GM12878 (cell line): ENCODE data around the gene ANO8.

Experiments
- CTCF ChIP-seq, 3 experiments: IDR thresholded peaks in 2 of 3; conservative IDR thresholded peaks in 1 of 3; 2 replicates each; pipeline ENCODE4 v1.5.1; 2011; ENCODE audit warnings: low read depth in 3 of 3, low read length in 3 of 3, mild to moderate bottlenecking in 3 of 3, control low read depth in 2 of 3, moderate library complexity in 2 of 3, inconsistent platforms in 1 of 3, mixed read lengths in 1 of 3; ENCODE audit not compliant: control insufficient read depth in 2 of 3, insufficient read depth in 1 of 3; ENCODE audit errors: extremely low read depth in 1 of 3
- GABPA ChIP-seq: IDR thresholded peaks from 2 replicates; pipeline ENCODE4 v1.6.1; 2014; ENCODE audit warnings: antibody characterized with exemption, low read depth, mild to moderate bottlenecking, inconsistent platforms
- LARP7 ChIP-seq: fragments of 450-650 bp; IDR thresholded peaks from 2 replicates; pipeline ENCODE4 v1.6.1; 2017; ENCODE audit warnings: mild to moderate bottlenecking
- NBN ChIP-seq: fragments of 450-650 bp; IDR thresholded peaks from 2 replicates; pipeline ENCODE4 v1.6.1; 2016

- TF ChIP-seq LARP7 = no peak
- 0 out of 6 replicates have a peak, but pooled peaks of 1 of the 3 experiments have one; percentile 4 for TF ChIP-seq CTCF (IDR thresholded peaks at IDR 0.05 in 2 of 3, conservative IDR thresholded peaks at IDR 0.05 in 1 of 3; ENCODE audit: control insufficient read depth in 2 of 3, extremely low read depth in 1 of 3, insufficient read depth in 1 of 3, low read depth in 3 of 3, low read length in 3 of 3)
- TF ChIP-seq NBN = no peak
- no peak for TF ChIP-seq GABPA
These were observed 10.7 kb downstream of the ANO8 start for GRCh38 chr19:17323964-17324332.
